GM19351 (cell line): ENCODE data around the gene GOLGA8B.
"Not testable (repeated sequence)": the region's sequence is repeated elsewhere in the genome, so short reads cannot be mapped to it uniquely, and the experiment has no call there.

Source experiments
- ATAC-seq: cut with Tn5 transposase; IDR thresholded peaks from one replicate; pipeline ENCODE4 v1.9.1; 2021; ENCODE audit warnings: mild to moderate bottlenecking, moderate library complexity; ENCODE audit not compliant: unreplicated experiment

GOLGA8B gene

GRCh38 chr15:34598799-34599585 is 15.5 kb upstream of the GOLGA8B start:
- no peak for ATAC-seq

DNA sequence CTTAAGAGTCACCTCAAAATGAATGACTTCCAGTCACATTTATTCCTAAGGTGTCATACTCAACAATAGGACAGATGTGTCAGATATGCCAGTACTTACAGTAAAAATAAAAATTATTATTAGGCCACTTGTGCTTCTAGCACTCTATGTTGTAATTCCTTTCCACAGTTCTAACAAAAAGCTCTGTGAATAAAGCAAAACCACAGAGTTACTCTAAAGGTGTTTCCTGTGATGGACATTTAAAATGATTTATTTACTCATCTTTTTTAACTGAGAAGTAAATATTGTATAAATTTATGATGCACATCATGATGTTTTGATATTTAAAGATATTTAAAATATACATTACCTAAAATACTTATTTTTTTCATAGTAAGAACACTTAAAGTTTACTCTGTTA is 13.9 kb upstream of the GOLGA8B start:
- no peak for ATAC-seq

- no peak for ATAC-seq
Measured at GRCh38 chr15:34594361-34594760, 10.9 kb upstream of the GOLGA8B start.

- no peak for ATAC-seq
Measured at GRCh38 chr15:34591306-34591705, 7.9 kb upstream of the GOLGA8B start.

DNA sequence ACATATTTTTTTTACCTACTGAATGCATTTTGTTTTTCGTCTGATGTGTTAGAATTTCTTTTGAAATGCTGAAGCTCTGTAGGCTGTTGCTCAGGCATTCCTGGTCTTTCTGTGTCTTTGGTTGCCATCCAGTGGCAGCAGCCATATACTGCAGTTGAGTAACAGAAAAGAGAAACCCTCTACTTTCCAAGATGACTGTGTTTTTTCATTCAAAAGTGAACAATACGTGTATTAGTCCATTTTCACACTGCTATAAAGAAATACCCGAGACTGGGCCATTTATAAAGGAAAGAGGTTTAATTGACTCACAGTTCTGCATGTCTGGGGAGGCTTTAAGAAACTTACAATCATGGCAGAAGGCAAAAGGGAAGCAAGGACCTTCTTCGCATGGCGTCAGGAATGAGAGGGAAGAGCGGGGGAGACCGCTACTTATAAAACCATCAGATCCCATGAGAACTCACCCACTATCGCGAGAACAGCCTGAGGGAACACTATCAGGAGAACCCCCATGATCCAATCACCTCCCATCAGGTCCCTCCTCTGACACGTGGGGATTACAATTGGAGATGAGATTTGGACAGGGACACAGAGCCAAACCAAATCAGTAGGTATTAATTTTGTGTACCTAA is 4.7 kb upstream of the GOLGA8B start:
- ATAC-seq = peak; percentile 42

DNA sequence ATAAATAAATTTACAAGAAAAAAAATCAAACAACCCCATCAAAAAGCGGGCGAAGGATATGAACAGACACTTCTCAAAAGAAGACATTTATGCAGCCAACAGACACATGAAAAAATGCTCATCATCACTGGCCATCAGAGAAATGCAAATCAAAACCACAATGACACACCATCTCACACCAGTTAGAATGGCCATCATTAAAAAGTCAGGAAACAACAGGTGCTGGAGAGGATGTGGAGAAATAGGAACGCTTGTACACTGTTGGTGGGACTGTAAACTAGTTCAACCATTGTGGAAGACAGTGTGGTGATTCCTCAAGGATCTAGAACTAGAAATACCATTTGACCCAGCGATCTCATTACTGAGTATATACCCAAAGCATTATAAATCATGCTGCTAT is 2.5 kb upstream of the GOLGA8B start:
- ATAC-seq = not testable (repeated sequence)

- ATAC-seq = no peak
Measured at GRCh38 chr15:34584996-34585395, 1.5 kb upstream of the GOLGA8B start.

- ATAC-seq = no peak
Measured at GRCh38 chr15:34584330-34584668, 848 bp upstream of the GOLGA8B start.

- ATAC-seq = peak; percentile 58
Measured at GRCh38 chr15:34582461-34583371, 735 bp downstream of the GOLGA8B start.

- ATAC-seq = not testable (repeated sequence)
Measured at GRCh38 chr15:34581687-34582460, 1.6 kb downstream of the GOLGA8B start.

- ATAC-seq = no peak
Measured at GRCh38 chr15:34581043-34581365, 2.4 kb downstream of the GOLGA8B start.

GRCh38 chr15:34580251-34581042 is 3.0 kb downstream of the GOLGA8B start:
- not testable (repeated sequence) for ATAC-seq

- no peak for ATAC-seq
Measured at GRCh38 chr15:34578283-34578674, 5.2 kb downstream of the GOLGA8B start.

DNA sequence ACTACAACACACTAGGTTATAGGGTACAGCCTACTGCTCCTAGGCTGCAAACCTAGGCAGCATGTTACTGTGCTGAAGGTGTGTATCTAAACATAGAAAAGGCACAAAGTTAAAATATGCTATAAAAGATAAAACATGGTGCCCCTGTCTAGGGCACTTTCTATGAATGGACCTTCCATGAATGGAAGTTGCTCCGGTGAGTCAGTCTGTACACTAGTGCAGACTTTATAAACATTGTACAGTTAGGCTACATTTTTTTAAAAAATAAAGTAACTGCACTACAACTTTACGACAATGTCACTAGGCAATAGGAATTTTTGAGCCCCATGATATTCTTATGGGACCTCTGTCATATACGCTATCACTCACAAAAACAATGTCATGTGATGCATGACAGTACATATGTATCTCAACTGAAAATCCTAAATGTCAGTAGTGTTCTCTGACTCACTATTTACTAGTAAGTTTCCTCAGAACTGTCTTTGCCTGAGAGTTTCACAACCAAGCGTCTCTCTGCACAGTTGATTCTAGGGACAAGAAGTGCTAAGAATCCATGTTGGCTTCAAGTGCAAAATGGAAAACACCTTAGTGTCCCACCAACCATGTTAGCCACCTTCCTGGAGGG is 5.7 kb downstream of the GOLGA8B start:
- not testable (repeated sequence) for ATAC-seq

DNA sequence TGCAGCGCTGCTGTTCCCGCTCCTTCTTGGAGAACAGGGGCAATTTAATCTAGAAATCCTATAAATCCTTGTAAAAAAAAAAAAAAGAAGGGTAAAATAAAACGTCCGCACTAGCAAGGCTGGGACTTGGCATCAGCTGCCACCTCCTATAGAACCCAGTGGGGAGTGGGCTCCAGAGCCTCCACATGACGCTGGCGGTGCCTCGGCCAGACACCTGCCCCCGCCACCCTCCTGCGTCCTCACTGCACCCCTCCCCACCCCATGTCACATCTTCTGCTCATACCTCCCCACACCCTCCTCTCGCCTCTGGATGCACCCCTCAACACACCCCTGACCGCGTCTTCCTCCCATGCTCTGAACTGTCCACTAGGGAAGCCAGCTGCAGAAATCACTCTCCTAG is 8.4 kb downstream of the GOLGA8B start:
- not testable (repeated sequence) for ATAC-seq

GRCh38 chr15:34572921-34573320 is 10.5 kb downstream of the GOLGA8B start:
- not testable (repeated sequence) for ATAC-seq

DNA sequence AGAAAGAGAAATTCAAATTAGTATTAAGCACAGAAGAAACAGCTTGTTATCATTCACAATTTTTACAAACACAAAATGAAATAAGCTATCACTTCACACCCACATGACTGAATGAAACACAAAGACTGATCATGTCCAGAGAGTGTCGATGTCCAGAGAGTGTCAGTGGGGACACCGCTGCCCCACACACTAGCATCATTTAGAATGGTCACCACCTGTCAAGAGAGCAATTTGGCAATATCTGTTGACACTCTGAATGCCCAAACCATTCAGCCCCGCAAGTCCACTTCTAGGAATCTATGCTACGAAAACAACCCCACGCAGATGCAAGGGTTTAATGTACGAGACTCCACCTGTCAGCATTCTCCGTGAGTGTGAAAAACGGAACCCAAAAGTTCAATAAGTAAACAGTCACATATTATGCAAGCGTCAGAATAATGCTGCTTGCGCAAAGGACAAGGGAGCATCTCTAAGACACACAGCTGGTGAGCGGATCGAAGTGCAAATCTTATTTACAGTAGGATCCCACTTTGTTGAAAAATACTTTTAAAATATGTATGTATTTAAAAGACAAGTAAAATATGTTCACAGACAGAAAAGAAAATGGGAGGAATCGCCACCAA is 11.3 kb downstream of the GOLGA8B start:
- ATAC-seq = not testable (repeated sequence)

GRCh38 chr15:34569670-34570396 is 13.6 kb downstream of the GOLGA8B start:
- not testable (repeated sequence) for ATAC-seq
